H1 (cell line): Measurements from ENCODE around the gene COL6A2. TPM values are rescaled to one million over a fixed set of nuclear protein-coding genes. Genes with fewer than 3 reads are reported as not detected.

Experiments
- CTCF ChIA-PET: fragments of 300-600 bp; sonication (Branson Sonifier 250); formaldehyde crosslinking; loops from one replicate; lab custom pipeline; 2021; ENCODE audit not compliant: partially characterized antibody; lab: Charles Lee
- POLR2A ChIA-PET: fragments of 300-600 bp; sonication (Branson Sonifier 250); formaldehyde crosslinking; loops from one replicate; lab custom pipeline; 2021; ENCODE audit warnings: inconsistent platforms; ENCODE audit not compliant: partially characterized antibody; lab: Charles Lee
- DNase-seq, 2 experiments: peaks; one replicate each; pipeline versions ENCODE4 v3.0.0 to v3.0.0-alpha.2; 2010 to 2022; ENCODE audit warnings: low spot score in 2 of 2, low read depth in 1 of 2, mixed read lengths in 1 of 2
- FAIRE-seq: peaks from 2 replicates; lab custom pipeline; 2011; peaks lifted over from hg19 to GRCh38; lab: Jason Lieb, UNC
- H2AFZ ChIP-seq: 2 replicates; pipeline ENCODE4 v1.8.1; 2012; ENCODE audit warnings: low read length, inconsistent platforms
- H2AK5ac ChIP-seq: 2 replicates; pipeline ENCODE4 v1.6.1; 2013; ENCODE audit warnings: low read depth, low read length
- H2BK120ac ChIP-seq: replicated peaks from 2 replicates; pipeline ENCODE3; 2013; ENCODE audit warnings: low read depth, low read length, inconsistent platforms
- H2BK12ac ChIP-seq: 2 replicates; pipeline ENCODE4 v1.6.1; 2013; ENCODE audit warnings: low read depth, low read length
- H2BK15ac ChIP-seq: 2 replicates; pipeline ENCODE4 v1.6.1; 2013; ENCODE audit warnings: low read length
- H2BK20ac ChIP-seq: 2 replicates; pipeline ENCODE4 v1.6.1; 2013; ENCODE audit warnings: low read length
- H2BK5ac ChIP-seq: 2 replicates; pipeline ENCODE4 v1.6.1; 2013; ENCODE audit warnings: low read depth, low read length
- H3K14ac ChIP-seq: 2 replicates; pipeline ENCODE4 v1.6.1; 2013; ENCODE audit warnings: inconsistent platforms; ENCODE audit not compliant: insufficient read length
- H3K18ac ChIP-seq: 2 replicates; pipeline ENCODE4 v1.6.1; 2013; ENCODE audit warnings: low read length; ENCODE audit errors: extremely low read depth
- H3K23ac ChIP-seq: 2 replicates; pipeline ENCODE4 v1.6.1; 2013; ENCODE audit warnings: inconsistent platforms; ENCODE audit not compliant: insufficient read length
- H3K23me2 ChIP-seq: 2 replicates; pipeline ENCODE4 v1.6.1; 2013; ENCODE audit warnings: low read depth, low read length
- H3K27ac ChIP-seq: 2 replicates; pipeline ENCODE4 v1.6.1; 2011; ENCODE audit warnings: low read depth, low read length, inconsistent platforms
- H3K27me3 ChIP-seq, 4 experiments: replicated peaks in 1 of 4; 1 replicate in 1 of 4; 2 replicates in 3 of 4; pipeline versions ENCODE4 v1.6.1 to v1.8.1; 2011 to 2013; ENCODE audit warnings: low read length in 3 of 4, mild to moderate bottlenecking in 3 of 4, inconsistent platforms in 2 of 4, mixed read lengths in 2 of 4, moderate library complexity in 1 of 4; ENCODE audit not compliant: control insufficient read depth in 3 of 4, insufficient read depth in 3 of 4; ENCODE audit errors: extremely low read depth in 1 of 4
- H3K36me3 ChIP-seq, 4 experiments: 2 replicates each; pipeline versions ENCODE4 v1.6.1 to v1.8.1; 2011 to 2013; ENCODE audit warnings: mild to moderate bottlenecking in 4 of 4, low read length in 3 of 4, moderate library complexity in 2 of 4, control low read depth in 1 of 4, inconsistent platforms in 1 of 4; ENCODE audit not compliant: insufficient read depth in 4 of 4, control insufficient read depth in 2 of 4
- H3K4ac ChIP-seq: replicated peaks from 2 replicates; pipeline ENCODE3; 2013; ENCODE audit warnings: low read length, low read depth, mixed read lengths, inconsistent platforms; ENCODE audit not compliant: insufficient read length
- H3K4me1 ChIP-seq, 4 experiments: replicated peaks in 1 of 4; 1 replicate in 1 of 4; 2 replicates in 3 of 4; pipeline versions ENCODE4 v1.6.1 to v1.8.1; 2011 to 2013; ENCODE audit warnings: low read length in 3 of 4, inconsistent platforms in 2 of 4, mixed read lengths in 1 of 4; ENCODE audit not compliant: insufficient read depth in 4 of 4, control insufficient read depth in 3 of 4
- H3K4me2 ChIP-seq, 2 experiments: 2 replicates each; pipeline versions ENCODE4 v1.6.1 to v1.8.1; 2011 to 2013; ENCODE audit warnings: low read depth in 2 of 2, low read length in 2 of 2, control low read depth in 1 of 2, inconsistent platforms in 1 of 2, mild to moderate bottlenecking in 1 of 2; ENCODE audit not compliant: insufficient read depth in 1 of 2
- H3K4me3 ChIP-seq, 4 experiments: fragments of 200-600, 300-600 bp in 1 of 4; sonication (generic), shearing (Covaris generic), sonication (Bioruptor Twin) in 1 of 4; 2 replicates each; pipeline versions ENCODE4 v1.5.1 to v1.8.1; 2011 to 2016; ENCODE audit warnings: low read length in 4 of 4, low read depth in 3 of 4, control low read depth in 2 of 4, inconsistent platforms in 2 of 4, mild to moderate bottlenecking in 2 of 4, mixed read lengths in 1 of 4, moderate library complexity in 1 of 4; ENCODE audit not compliant: insufficient read depth in 2 of 4; ENCODE audit errors: extremely low read depth in 1 of 4
- H3K56ac ChIP-seq: replicated peaks from 2 replicates; pipeline ENCODE3; 2013; ENCODE audit warnings: low read depth, mild to moderate bottlenecking, mixed read lengths, low read length, inconsistent platforms; ENCODE audit not compliant: insufficient read length
- H3K79me1 ChIP-seq: 2 replicates; pipeline ENCODE4 v1.6.1; 2013; ENCODE audit warnings: low read depth, low read length, control low read depth
- H3K79me2 ChIP-seq, 2 experiments: 2 replicates each; pipeline versions ENCODE4 v1.6.1 to v1.8.1; 2012 to 2013; ENCODE audit warnings: low read length in 2 of 2, mild to moderate bottlenecking in 2 of 2, inconsistent platforms in 1 of 2; ENCODE audit not compliant: insufficient read depth in 2 of 2, control insufficient read depth in 1 of 2
- H3K9ac ChIP-seq, 4 experiments: replicated peaks in 1 of 4; 1 replicate in 1 of 4; 2 replicates in 3 of 4; pipeline versions ENCODE4 v1.6.1 to v1.8.1; 2011 to 2013; ENCODE audit warnings: low read depth in 3 of 4, low read length in 3 of 4, control low read depth in 2 of 4, mild to moderate bottlenecking in 2 of 4, moderate library complexity in 2 of 4, inconsistent platforms in 1 of 4; ENCODE audit errors: extremely low read depth in 1 of 4
- H3K9me3 ChIP-seq, 2 experiments: 2 replicates each; pipeline versions ENCODE4 v1.6.1 to v1.8.1; 2012 to 2013; ENCODE audit warnings: mild to moderate bottlenecking in 2 of 2, moderate library complexity in 2 of 2, control low read depth in 1 of 2, inconsistent platforms in 1 of 2, low read depth in 1 of 2, low read length in 1 of 2, mixed read lengths in 1 of 2; ENCODE audit not compliant: insufficient read depth in 2 of 2
- H4K20me1 ChIP-seq, 2 experiments: replicated peaks in 1 of 2; 2 replicates each; pipeline versions ENCODE3 to v1.8.1; 2011 to 2013; ENCODE audit warnings: inconsistent platforms in 2 of 2, low read length in 2 of 2, mild to moderate bottlenecking in 1 of 2; ENCODE audit not compliant: insufficient read depth in 2 of 2, control insufficient read depth in 1 of 2
- H4K5ac ChIP-seq: 2 replicates; pipeline ENCODE4 v1.6.1; 2013; ENCODE audit warnings: low read length, low read depth, mixed read lengths, inconsistent platforms; ENCODE audit not compliant: insufficient read length
- H4K8ac ChIP-seq: 2 replicates; pipeline ENCODE4 v1.8.0; 2013; ENCODE audit warnings: mild to moderate bottlenecking, moderate library complexity, low read length, inconsistent platforms; ENCODE audit not compliant: insufficient read depth; ENCODE audit errors: extremely low read depth
- H4K91ac ChIP-seq: replicated peaks from 2 replicates; pipeline ENCODE3; 2013; ENCODE audit warnings: low read length, mixed read lengths, inconsistent platforms; ENCODE audit not compliant: insufficient read length
- CTCF ChIP-seq, 3 experiments: IDR thresholded peaks; 1 replicate in 2 of 3; 2 replicates in 1 of 3; pipeline versions ENCODE4 v1.5.1 to v1.6.1; 2011; ENCODE audit warnings: low read length in 3 of 3, mild to moderate bottlenecking in 3 of 3, inconsistent platforms in 2 of 3, low read depth in 1 of 3, moderate library complexity in 1 of 3; ENCODE audit not compliant: insufficient read depth in 1 of 3; ENCODE audit errors: control extremely low read depth in 1 of 3
- PHF8 ChIP-seq: fragments of 200-600 bp; sonication (generic); conservative IDR thresholded peaks from 2 replicates; pipeline ENCODE4 v1.7.1; 2012; ENCODE audit warnings: low read depth, mild to moderate bottlenecking, inconsistent platforms, low read length, moderate library complexity
- SIN3A ChIP-seq, 2 experiments: IDR thresholded peaks in 1 of 2; conservative IDR thresholded peaks in 1 of 2; 2 replicates each; pipeline ENCODE4 v1.6.1; 2011 to 2012; ENCODE audit warnings: low read length in 2 of 2, improper control_type of control experiment in 1 of 2, low read depth in 1 of 2, mild to moderate bottlenecking in 1 of 2
- WGBS, 2 experiments: shearing (Covaris generic) in 1 of 2; methylation state at CpG; one replicate each; pipeline versions ENCODE4 v1.1.6 to v1.1.7; 2013 to 2015; ENCODE audit warnings: low lambda C conversion rate in 2 of 2, mixed read lengths in 2 of 2, inconsistent platforms in 1 of 2, low coverage in 1 of 2, missing lambda C conversion rate in 1 of 2; ENCODE audit not compliant: insufficient replicate concordance in 2 of 2, insufficient coverage in 1 of 2, insufficient read length in 1 of 2; ENCODE audit errors: extremely low coverage in 1 of 2, missing lambda C conversion rate in 1 of 2; 5-methylcytosine and 5-hydroxymethylcytosine counted together
- long read RNA-seq, 2 experiments: library from RNA in 1 of 2; library from capped mRNA in 1 of 2; stranded (forward); transcript quantifications; one replicate each; pipeline ENCODE4 v2.0.0, GENCODE V29; 2021; ENCODE audit warnings: inconsistent platforms in 1 of 2
- polyA minus RNA-seq, 3 experiments: library from RNA; depleted of rRNA, polyadenylated mRNA; stranded (reverse); fragments of >200 nt; gene quantifications; 1 replicate in 2 of 3; 2 replicates in 1 of 3; pipeline ENCODE4 v1.2.3, GENCODE V29; 2011
- polyA plus RNA-seq, 7 experiments: library from polyadenylated mRNA; depleted of rRNA in 3 of 7; stranded (reverse) in 5 of 7; unstranded in 2 of 7; fragments of >200 nt in 5 of 7; fragments of 200-250 nt in 2 of 7; gene quantifications; 1 replicate in 5 of 7; 2 replicates in 1 of 7; 4 replicates in 1 of 7; pipeline versions ENCODE4 v1.2.1 to v1.2.3, GENCODE V29; 2011 to 2013; ENCODE audit warnings: missing spikeins in 2 of 7, mixed read lengths in 2 of 7
- total RNA-seq: library from RNA; stranded (reverse); fragmentation: NEBNext Ultra II Directional; extraction: Animal tissue kit (Norgen Biotek cat#: 25700); gene quantifications from 2 replicates; pipeline ENCODE4 v1.2.1, GENCODE V29; 2021

The COL6A2 gene
- total RNA-seq = 60.6 and 62.7 TPM in 2 replicates
- polyA plus RNA-seq (2011; rRNA removed) = 60.1 and 79.2 TPM in 2 replicates
- polyA plus RNA-seq (2011; cell fraction: cytosol; rRNA removed) = 60.4 TPM
- polyA plus RNA-seq (2011; cell fraction: nucleus; rRNA removed) = 219 TPM
- 38.8 to 78.4 TPM (median 69.6 TPM) in 4 replicates for polyA plus RNA-seq (2012, experiment 1 of 2)
- polyA plus RNA-seq (2012, experiment 2 of 2) = 41.6 TPM
- polyA plus RNA-seq (2013, experiment 1 of 2) = 99.7 TPM
- 84.9 TPM for polyA plus RNA-seq (2013, experiment 2 of 2)
- 14.9 and 16.7 TPM in 2 replicates for polyA minus RNA-seq (2011; rRNA and poly(A)+ RNA removed)
- polyA minus RNA-seq (2011; cell fraction: cytosol; rRNA and poly(A)+ RNA removed) = 30.5 TPM
- 40.6 TPM for polyA minus RNA-seq (2011; cell fraction: nucleus; rRNA and poly(A)+ RNA removed)
- long read RNA-seq, experiment 1, partial matches to known transcripts = 35 of 36 reads
- long read RNA-seq, experiment 1, other reads (novel, unspliced or antisense) = 1 of 36 reads
- long read RNA-seq, experiment 2, partial matches to known transcripts = 1 of 1 reads
- long read RNA-seq, experiment 2, other reads (novel, unspliced or antisense) = 0 of 1 reads

- H2AK5ac ChIP-seq = peak within 1 kb of the TSS; percentile 76
- no peak for FAIRE-seq
- peak within 1 kb of the TSS; percentile 100 for H2BK15ac ChIP-seq
- WGBS, 2 experiments = 19% methylated on average over 13 of the region's 83 CpGs; no CpG with 5 or more reads in 1 of the 2 experiments
- H3K56ac ChIP-seq = no peak within 1 kb of the TSS
- H3K79me2 ChIP-seq = peaks cover 0 to 10% of the 10 kb centered on the region in 2 experiments; a peak in 2 of 4 replicates
- peak within 1 kb of the TSS; percentile 75 for H4K91ac ChIP-seq
- peak within 1 kb of the TSS; percentile 71 to 72 for H3K4me2 ChIP-seq
- H4K8ac ChIP-seq = peak within 1 kb of the TSS; percentile 59; the same call in 1 of the 2 replicates
- H3K4me1 ChIP-seq = peaks cover 0 to 4% (median 0%) of the 10 kb centered on the region in 4 experiments; a peak in 2 of 7 replicates
- H3K9ac ChIP-seq = no peak within 1 kb of the TSS
- H2BK20ac ChIP-seq = no peak within 1 kb of the TSS
- H4K5ac ChIP-seq = no peak within 1 kb of the TSS
- H3K9me3 ChIP-seq = peaks cover 15 to 16% of the 10 kb centered on the region in 2 experiments
- H3K79me1 ChIP-seq = peaks cover 10% of the 10 kb centered on the region; the same call in 1 of the 2 replicates
- H2AFZ ChIP-seq = no peak within 1 kb of the TSS
- H3K27me3 ChIP-seq = peaks cover 0 to 14% (median 9%) of the 10 kb centered on the region in 4 experiments; a peak in 6 of 7 replicates
- H3K4ac ChIP-seq = no peak within 1 kb of the TSS
- peak; percentile 15 to 89 for DNase-seq
- peaks cover 0 to 9% of the 10 kb centered on the region in 2 experiments for H4K20me1 ChIP-seq
- peaks cover 10% of the 10 kb centered on the region; the same call in 1 of the 2 replicates for H3K23me2 ChIP-seq
- H3K27ac ChIP-seq = no peak within 1 kb of the TSS
- no peak within 1 kb of the TSS for H3K14ac ChIP-seq
- peak within 1 kb of the TSS; percentile 39 for H2BK120ac ChIP-seq
- ChIA-PET CTCF (interaction anchor here (0.9 kb wide), 1 partner anchor 11 kb away, joined by 3 read pairs; no protein-coding TSS in a partner anchor), POLR2A (interaction anchor here (0.7 to 2.0 kb wide), 4 partner anchors 10 to 279 kb away, joined by 3 to 5 read pairs (median 3); no protein-coding TSS in a partner anchor)
- H3K18ac ChIP-seq = no peak within 1 kb of the TSS
- peak within 1 kb of the TSS; percentile 72; the same call in 1 of the 2 replicates for H2BK12ac ChIP-seq
- H3K23ac ChIP-seq = no peak within 1 kb of the TSS
- H3K4me3 ChIP-seq = peak within 1 kb of the TSS; percentile 40 to 73 (median 62)
- H2BK5ac ChIP-seq = peak within 1 kb of the TSS; percentile 22; the same call in 1 of the 2 replicates
- no peaks in the 10 kb centered on the region for H3K36me3 ChIP-seq
- TF ChIP-seq PHF8 (0 out of 2 replicates have a peak, but pooled peaks have one; percentile 42), CTCF (IDR thresholded peaks at IDR 0.05; ENCODE audit: control extremely low read depth in 1 of 3, insufficient read depth in 1 of 3, low read depth in 1 of 3, low read length in 3 of 3) (peak in 1 of 3 experiments; percentile 22; a peak in 1 of 4 replicates), SIN3A (conservative IDR thresholded peaks at IDR 0.05 in 1 of 2, IDR thresholded peaks at IDR 0.05 in 1 of 2; ENCODE audit: low read depth in 1 of 2, low read length in 2 of 2) (0 out of 4 replicates have a peak, but pooled peaks of 1 of the 2 experiments have one; percentile 22)
These were observed at the start of gene COL6A2 for GRCh38 chr21:46097336-46098293. Gene COL6A2 (plus strand): TSS chr21:46098112.
